ENCODE measurements around the gene ATM. TPM values are rescaled to one million over a fixed set of nuclear protein-coding genes. Genes with fewer than 3 reads are reported as not detected.
A peak's percentile ranks its signal among the peaks of the same experiment; 100 is the strongest.

Gene ATM
- total RNA-seq, 1 donor from 2014 or later, result 91.3 TPM

GRCh38 chr11:108213784-108214183 lies 9.1 kb upstream of the ATM start:
- Histone ChIP-seq H3K27ac (no peak overlapping the region), H3K36me3 (peaks cover 28% of the 10 kb centered on the region), H3K4me3 (no peak overlapping the region), H3K4me1 (peaks cover 1% of the 10 kb centered on the region), H3K27me3 (ENCODE audit: low read depth) (no peaks in the 10 kb centered on the region), H3K9me3 (no peaks in the 10 kb centered on the region)
- ATAC-seq (no peak), DNase-seq (no peak)
- intact Hi-C loops (cut with DNase I), result no loop called here
- no peak for TF ChIP-seq CTCF (IDR thresholded peaks at IDR 0.05)

- no peak overlapping the region for H3K4me3 ChIP-seq
- H3K9me3 ChIP-seq, result no peaks in the 10 kb centered on the region
- peaks cover 13% of the 10 kb centered on the region for H3K36me3 ChIP-seq
- H3K27ac ChIP-seq, result no peak overlapping the region
- H3K27me3 ChIP-seq (ENCODE audit: low read depth), result no peaks in the 10 kb centered on the region
- DNase-seq (no peak), ATAC-seq (no peak)
- no peak for TF ChIP-seq CTCF (IDR thresholded peaks at IDR 0.05)
- intact Hi-C loops (cut with DNase I), result no loop called here
- peaks cover 25% of the 10 kb centered on the region for H3K4me1 ChIP-seq
Observed at GRCh38 chr11:108216988-108217387, 5.9 kb upstream of the ATM start.

- no peak overlapping the region for H3K27ac ChIP-seq
- no peaks in the 10 kb centered on the region for H3K27me3 ChIP-seq (ENCODE audit: low read depth)
- no peaks in the 10 kb centered on the region for H3K9me3 ChIP-seq
- no peak overlapping the region for H3K4me3 ChIP-seq
- no peak for DNase-seq
- no peak for ATAC-seq
- intact Hi-C loops (cut with DNase I), result no loop called here
- peaks cover 25% of the 10 kb centered on the region for H3K4me1 ChIP-seq
- H3K36me3 ChIP-seq, result peaks cover 4% of the 10 kb centered on the region
- no peak for TF ChIP-seq CTCF (IDR thresholded peaks at IDR 0.05)
Observed at GRCh38 chr11:108218455-108218854, 4.4 kb upstream of the ATM start.

DNA sequence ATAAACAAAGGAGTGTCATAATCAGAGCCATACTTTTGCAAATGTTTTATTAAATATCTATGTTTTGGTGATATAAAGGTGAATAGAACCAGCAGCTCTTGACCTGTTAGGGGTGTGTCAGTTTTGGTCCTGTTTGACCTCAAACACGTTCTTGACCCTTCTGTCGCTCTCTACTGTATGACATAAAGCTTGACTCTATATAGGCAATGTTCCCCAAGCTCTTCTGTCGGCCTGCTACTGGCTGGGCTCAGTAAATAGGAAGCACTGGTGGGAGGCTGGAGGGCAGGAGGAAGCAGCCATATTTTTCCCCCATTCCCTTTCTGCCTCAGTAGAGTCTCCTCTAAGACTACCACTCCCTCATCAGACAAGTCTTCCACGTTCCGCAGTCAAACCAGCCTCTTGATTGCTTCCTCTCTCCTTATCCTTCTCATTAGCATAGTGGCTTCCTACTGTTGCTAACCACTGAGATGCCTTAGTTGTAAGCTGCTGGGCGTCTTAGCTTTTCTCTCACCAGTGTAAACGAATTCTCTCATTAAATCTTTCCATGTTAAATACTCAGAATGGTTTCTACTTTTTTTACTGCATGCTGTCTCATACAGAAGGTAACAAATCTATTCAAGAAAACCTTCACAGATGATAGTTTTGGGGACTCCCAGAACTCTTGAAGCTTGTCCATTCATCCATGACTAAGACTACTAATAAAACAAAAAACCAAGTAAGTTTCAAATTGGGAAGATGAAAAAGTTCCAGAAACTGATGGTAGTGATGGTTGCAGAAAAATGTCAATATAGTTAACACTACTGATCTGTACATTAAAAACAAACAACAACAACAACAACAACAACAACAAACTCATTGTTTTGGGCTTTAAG lies 3.7 kb upstream of the ATM start:
- H3K27ac ChIP-seq, result no peak overlapping the region
- DNase-seq, result no peak
- H3K36me3 ChIP-seq, result peaks cover 2% of the 10 kb centered on the region
- intact Hi-C loops (cut with DNase I), result no loop called here
- no peaks in the 10 kb centered on the region for H3K27me3 ChIP-seq (ENCODE audit: low read depth)
- no peaks in the 10 kb centered on the region for H3K9me3 ChIP-seq
- peaks cover 32% of the 10 kb centered on the region for H3K4me1 ChIP-seq
- ATAC-seq, result no peak
- no peak overlapping the region for H3K4me3 ChIP-seq
- TF ChIP-seq CTCF (IDR thresholded peaks at IDR 0.05), result no peak

DNA sequence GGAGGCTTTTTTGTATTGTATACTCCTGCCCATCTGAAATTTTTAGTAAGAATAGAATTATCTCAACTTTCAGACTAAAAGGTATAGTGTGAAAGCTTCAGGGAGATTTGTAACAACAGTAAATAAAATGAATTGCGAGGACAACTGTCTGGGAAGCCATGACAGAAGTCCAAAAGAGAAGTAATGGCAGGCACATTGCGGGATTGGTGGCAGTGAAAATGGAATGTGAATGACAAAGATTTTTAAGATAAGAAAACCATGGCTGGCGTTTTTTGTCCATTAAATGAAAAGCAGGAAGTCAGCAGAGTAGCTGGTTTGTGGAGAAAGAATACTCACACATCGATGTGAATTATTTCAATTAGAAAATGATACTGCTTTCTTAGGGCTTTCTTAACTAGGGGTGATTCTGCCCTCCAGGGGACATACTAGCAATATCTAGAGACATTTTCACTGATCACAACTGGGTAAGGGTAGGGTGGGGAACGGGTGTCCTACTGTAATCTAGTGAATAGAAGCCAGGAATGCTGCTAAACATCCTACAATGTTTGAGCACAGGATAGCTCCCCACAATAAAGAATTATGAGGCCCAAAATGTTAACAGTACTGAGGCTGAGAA lies 2.0 kb upstream of the ATM start:
- peak overlapping the region; percentile 96 for H3K27ac ChIP-seq
- H3K4me1 ChIP-seq, result peaks cover 49% of the 10 kb centered on the region
- intact Hi-C loops (cut with DNase I), result no loop called here
- no peaks in the 10 kb centered on the region for H3K27me3 ChIP-seq (ENCODE audit: low read depth)
- H3K4me3 ChIP-seq, result peak overlapping the region; percentile 80
- H3K9me3 ChIP-seq, result no peaks in the 10 kb centered on the region
- no peak for DNase-seq
- H3K36me3 ChIP-seq, result no peaks in the 10 kb centered on the region
- TF ChIP-seq CTCF (IDR thresholded peaks at IDR 0.05), result no peak
- ATAC-seq, result no peak
